Fibroblast of skin of abdomen (primary cell): Measurements from ENCODE around the gene CCDC171.
"Not testable (repeated sequence)": the region's sequence is repeated elsewhere in the genome, so short reads cannot be mapped to it uniquely, and the experiment has no call there.

Experiments used
- DNase-seq: peaks from one replicate; pipeline ENCODE4 v3.0.0-alpha.2; 2013

The CCDC171 gene

GRCh38 chr9:15697446-15697851 is 144.6 kb downstream of the CCDC171 start:
- peak; percentile 94 for DNase-seq

DNA sequence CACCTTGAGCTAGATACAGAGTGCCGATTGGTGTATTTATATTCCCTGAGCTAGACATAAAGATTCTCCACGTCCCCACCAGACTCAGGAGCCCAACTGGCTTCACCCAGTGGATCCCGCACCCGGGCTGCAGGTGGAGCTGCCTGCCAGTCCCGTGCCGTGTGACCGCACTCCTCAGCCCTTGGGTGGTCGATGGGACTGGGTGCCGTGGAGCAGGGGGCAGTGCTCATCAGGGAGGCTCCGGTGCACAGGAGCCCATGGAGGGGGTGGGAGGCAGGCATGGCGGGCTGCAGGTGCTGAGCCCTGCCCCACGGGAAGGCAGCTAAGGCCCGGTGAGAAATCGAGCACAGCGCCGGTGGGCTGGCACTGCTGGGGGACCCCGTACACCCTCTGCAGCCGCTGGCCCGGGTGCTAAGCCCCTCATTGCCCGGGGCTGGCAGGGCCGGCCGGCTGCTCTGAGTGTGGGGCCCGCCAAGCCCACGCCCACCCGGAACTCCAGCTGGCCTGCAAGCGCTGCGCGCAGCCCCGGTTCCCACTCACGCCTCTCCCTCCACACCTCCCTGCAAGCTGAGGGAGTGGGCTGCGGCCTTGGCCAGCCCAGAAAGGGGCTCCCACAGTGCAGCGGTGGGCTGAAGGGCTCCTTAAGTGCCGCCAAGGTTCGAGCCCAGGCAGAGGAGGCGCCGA is 147.2 kb downstream of the CCDC171 start:
- DNase-seq: not testable (repeated sequence)

DNA sequence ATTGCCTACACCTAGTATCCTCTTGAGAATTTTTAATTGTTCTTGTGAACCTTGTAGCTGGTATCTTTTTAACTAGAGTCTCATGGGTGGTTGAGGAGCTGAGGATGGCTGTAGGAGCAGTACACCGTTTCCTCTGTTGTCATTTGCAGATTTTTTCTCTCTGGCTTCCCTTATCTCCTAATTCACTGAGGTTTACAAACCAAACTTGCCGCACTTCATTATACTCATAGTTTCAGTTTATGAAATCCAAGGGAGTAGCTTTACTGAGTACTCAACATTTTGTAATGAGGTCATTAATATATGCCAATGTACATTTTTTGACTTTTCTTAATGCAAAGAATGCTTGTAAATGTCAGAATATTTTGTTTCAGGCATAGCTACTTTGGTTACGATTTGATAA is 154.2 kb downstream of the CCDC171 start:
- DNase-seq: no peak

DNA sequence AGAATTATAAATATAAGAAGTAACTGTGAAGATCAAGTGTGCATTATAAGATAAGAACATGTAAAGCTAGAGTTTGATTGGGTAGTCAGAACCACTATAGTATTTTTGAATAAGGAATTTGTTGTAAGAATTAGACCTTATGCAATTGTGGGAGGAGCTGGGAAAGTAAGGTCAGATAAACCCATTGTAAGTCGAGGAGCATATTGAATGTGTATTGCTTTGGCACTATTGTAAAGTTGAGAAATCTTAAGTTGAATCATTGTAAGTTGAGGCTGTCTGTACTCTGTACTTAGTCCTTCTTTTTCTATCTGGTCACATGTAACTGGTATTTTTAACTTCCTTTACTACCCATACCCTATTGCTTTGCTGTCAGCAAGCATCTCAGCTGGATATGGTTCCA is 158.7 kb downstream of the CCDC171 start:
- peak; percentile 13 for DNase-seq

DNA sequence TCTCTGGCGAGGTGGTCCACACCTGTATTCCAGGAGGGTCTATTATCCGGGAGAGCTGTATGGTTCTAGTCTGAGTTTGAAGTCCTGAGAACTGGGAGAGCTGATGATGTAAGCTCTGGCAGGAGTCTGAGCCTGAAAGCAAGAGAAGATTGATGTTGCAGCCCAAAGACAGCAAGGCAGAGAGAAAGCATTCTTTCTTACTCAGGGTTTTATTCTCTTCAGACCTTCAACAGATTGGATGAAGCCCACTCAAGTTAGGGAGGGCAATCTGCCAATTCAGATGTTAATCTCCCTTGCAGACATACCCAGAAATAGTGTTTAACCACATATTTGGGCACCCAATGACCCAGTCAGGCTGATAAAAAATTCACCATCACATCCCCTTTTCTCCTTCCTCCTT is 159.1 kb downstream of the CCDC171 start:
- peak; percentile 56 for DNase-seq

- DNase-seq: no peak
Measured at GRCh38 chr9:15714746-15715145, 161.9 kb downstream of the CCDC171 start.

GRCh38 chr9:15717290-15717967 is 164.6 kb downstream of the CCDC171 start:
- DNase-seq: no peak

GRCh38 chr9:15718423-15718822 is 165.6 kb downstream of the CCDC171 start:
- DNase-seq: no peak

DNA sequence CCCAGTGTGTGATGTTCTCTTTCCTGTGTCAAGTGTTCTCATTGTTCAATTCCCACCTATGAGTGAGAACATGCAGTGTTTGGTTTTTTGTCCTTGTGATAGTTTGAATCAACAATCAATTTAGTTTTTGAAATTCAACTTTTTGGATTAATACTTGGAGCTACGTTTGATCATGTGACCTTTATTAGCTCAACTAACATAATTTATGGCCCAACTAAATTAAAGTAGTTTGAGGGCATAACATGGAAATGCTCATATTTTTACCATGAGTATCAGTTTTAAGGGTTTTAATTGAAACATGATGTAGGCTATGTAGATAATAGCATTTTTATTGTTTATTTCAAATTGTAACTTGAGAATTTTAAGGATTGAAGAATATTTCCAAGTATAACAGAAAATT is 168.0 kb downstream of the CCDC171 start:
- DNase-seq: peak; percentile 18

DNA sequence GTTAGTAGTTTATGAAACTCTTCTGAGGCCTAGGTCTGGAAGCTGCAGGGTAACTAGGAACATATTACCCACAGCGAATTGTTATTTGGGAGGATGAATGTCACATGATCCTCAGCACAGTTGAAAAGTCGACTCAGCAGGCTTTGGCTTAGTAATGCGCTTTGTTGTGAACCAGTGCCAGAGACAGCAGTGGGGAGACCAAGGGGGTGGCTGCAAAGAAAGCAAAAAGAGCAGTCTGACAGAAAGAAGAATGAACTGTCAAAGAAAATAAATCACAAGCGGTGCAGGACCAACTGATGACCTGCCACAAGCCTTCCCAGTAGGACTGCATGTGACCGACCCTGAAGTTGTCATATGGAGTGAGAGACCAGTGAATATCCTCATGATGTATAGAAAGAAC is 170.0 kb downstream of the CCDC171 start:
- DNase-seq: peak; percentile 23

DNA sequence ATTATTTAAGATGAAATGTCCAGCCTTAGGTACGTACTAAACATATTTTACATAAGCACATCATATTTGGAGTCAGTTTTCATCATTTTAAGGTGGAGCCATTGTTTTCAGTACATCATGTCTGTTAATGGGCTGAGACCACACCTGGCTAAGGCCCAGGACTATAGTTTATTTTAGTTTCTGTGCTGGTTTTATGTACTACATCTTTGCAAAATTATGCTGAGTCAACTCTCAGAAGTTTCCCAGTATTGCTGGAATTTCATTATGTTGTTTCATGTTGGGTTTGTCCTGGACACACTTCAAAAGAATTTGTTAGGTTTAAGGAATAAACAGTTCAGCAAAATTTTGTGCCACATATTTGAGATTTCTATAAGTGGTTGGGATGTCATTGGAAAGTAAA is 171.2 kb downstream of the CCDC171 start:
- DNase-seq: peak; percentile 65

DNA sequence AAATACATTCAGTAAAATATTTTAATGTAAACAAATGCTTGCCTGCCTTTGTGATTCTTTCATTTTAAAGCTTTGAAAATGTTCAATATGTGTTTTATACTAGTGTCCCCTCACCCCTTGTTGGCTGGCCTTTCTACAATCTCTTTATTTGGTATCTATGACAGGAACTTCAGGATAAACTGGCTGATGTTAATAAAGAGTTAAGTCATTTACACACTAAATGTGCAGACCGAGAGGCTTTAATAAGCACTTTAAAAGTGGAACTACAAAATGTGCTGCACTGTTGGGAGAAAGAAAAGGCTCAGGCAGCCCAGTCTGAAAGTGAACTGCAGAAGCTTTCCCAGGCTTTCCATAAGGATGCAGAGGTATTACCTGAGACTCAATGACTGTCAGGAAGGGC is 171.8 kb downstream of the CCDC171 start:
- DNase-seq: no peak

- DNase-seq: peak; percentile 89
Measured at GRCh38 chr9:15725953-15726352, 173.1 kb downstream of the CCDC171 start.

- DNase-seq: no peak
Measured at GRCh38 chr9:15729507-15729906, 176.7 kb downstream of the CCDC171 start.

DNA sequence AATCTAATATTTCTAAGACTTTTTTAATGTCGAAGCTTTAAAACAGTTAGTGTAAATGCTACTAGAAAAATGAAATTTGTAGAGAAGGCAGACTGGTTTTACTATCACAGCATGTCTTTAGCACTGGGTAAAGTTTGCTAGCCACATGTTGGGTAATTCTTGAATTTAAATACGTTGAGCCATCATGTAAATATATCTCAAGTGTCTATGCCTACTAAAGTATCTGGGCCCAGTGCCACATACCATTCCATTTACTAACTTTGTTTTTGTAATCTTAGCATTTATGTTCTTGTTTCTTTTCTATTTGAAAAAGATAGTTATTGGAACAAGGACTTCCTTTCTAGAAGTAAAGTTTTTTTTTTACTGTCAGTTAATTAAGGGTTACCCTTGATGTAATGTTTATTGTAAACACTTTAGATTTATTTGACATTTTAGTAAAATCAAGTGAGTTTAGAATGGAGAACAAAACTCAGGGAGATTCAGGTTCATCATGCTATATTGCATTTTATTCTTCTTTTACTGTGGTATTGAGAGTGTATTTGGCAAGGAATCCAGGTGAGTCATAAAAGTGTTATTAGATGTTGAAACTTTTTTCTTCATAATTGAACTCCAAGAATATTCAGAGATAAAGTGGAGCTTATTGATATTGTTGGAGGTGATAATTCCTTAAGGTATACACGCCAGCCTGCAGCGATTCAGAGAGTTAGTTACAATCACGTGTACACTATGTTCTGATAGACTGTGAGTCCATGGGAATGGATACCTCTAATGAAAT is 182.4 kb downstream of the CCDC171 start:
- peak; percentile 89 for DNase-seq

GRCh38 chr9:15736569-15736968 is 183.7 kb downstream of the CCDC171 start:
- DNase-seq: no peak

- DNase-seq: peak; percentile 26
Measured at GRCh38 chr9:15738011-15738410, 185.2 kb downstream of the CCDC171 start.

DNA sequence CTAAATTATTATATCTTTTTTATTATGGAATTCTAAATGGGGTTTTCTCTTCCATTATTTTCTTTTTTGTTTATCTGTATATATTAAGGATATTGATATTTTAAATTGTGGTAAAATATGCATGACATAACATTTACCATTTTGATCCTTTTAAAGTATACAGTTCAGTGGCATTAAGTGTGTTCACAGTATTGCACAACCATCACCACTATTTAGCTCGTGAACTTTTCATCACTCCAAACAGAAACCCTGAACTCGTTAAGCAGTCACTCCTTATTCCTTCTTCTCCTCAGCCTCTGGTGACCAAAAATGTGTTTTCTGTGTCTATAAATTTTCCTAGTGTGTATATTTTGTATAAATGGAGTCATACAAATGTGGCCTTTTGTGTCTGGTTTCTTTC is 188.2 kb downstream of the CCDC171 start:
- no peak for DNase-seq

- DNase-seq: no peak
Measured at GRCh38 chr9:15743512-15743911, 190.7 kb downstream of the CCDC171 start.

GRCh38 chr9:15744196-15744595 is 191.4 kb downstream of the CCDC171 start:
- no peak for DNase-seq

- no peak for DNase-seq
Measured at GRCh38 chr9:15746905-15747304, 194.1 kb downstream of the CCDC171 start.

- no peak for DNase-seq
Measured at GRCh38 chr9:15755660-15756059, 202.8 kb downstream of the CCDC171 start.

DNA sequence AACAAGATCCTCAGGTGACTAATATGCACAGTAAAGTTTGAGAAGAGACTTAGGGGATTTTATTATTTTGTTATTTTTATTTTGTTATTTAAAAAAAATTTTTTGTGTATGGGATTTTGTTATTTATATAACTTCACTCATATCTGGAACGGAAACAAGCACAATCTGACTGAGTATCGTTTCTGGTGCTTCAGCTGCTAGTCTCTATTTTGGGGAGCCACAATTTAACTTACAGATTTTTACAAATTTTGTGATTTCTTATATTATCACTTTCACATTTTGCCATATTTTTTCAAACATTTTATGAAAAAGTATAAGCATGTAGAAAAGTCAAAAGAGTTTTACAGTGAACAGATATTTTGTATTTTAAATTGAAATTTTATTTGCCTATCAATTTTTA is 208.7 kb downstream of the CCDC171 start:
- DNase-seq: no peak

DNA sequence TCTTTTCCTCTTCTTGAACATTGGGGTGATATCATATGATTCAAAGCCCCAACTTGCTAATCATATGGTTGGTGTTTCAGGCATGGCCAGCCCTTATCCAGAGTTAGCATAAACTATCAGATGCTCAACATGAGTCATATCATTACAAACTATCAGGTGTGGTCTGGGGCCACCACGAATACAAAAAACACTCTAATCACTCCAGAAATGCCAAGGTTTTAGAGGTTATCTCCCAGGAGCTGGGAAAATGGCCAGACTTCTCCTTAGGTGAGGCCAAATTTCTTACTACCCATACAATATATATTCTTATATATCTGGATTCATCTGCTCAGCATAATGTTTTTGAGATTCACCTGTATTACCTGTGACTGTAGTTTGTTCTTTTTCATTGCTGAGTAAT is 210.5 kb downstream of the CCDC171 start:
- DNase-seq: no peak
